NCI-H748 (cell line): ENCODE measurements around the gene ABHD8.

ENCODE experiments used
- DNase-seq: peaks from one replicate; lab custom pipeline; 2025; ENCODE audit not compliant: unreplicated experiment; lab: John Stamatoyannopoulos, UW

ABHD8 gene

DNA sequence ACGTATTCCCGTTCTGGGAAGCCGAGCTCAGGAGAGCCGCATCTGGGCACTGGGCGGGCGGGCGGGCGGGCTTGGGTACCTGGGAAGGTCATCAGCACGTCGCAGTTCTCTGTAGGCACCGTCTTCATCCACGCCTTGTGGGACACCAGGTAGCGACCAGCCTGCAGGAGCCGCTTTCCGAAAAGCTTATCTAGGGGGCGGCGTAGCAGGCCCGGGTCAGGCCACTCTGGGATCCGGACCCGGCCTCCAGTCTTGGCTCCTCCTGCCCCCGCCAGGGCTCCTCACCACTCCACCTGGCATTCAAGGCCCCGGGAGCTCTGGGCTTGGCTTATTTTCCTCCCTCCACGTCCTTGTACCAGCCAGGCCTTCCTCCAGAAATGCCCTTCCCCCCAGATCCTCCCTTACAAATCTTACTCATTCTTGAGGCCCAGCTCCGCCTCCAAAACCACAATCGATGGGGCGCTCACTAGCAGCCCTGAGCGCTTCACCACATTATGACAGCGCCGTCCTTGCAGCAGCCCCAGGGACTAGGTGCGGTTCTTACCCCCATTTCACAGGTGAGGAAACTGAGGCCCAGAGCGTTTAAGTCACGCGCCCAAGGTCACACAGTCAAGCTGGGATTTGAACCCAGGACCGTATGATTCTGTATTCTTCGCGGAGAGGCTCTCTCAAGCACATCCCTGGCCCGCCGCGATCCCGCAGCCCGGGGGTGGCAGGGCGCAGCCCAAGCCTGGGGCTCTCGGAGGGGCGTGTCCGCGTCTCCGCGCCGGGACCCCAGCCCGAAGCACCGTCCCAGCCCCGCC, 30.6 kb upstream of the ABHD8 start:
- no peak for DNase-seq

DNA sequence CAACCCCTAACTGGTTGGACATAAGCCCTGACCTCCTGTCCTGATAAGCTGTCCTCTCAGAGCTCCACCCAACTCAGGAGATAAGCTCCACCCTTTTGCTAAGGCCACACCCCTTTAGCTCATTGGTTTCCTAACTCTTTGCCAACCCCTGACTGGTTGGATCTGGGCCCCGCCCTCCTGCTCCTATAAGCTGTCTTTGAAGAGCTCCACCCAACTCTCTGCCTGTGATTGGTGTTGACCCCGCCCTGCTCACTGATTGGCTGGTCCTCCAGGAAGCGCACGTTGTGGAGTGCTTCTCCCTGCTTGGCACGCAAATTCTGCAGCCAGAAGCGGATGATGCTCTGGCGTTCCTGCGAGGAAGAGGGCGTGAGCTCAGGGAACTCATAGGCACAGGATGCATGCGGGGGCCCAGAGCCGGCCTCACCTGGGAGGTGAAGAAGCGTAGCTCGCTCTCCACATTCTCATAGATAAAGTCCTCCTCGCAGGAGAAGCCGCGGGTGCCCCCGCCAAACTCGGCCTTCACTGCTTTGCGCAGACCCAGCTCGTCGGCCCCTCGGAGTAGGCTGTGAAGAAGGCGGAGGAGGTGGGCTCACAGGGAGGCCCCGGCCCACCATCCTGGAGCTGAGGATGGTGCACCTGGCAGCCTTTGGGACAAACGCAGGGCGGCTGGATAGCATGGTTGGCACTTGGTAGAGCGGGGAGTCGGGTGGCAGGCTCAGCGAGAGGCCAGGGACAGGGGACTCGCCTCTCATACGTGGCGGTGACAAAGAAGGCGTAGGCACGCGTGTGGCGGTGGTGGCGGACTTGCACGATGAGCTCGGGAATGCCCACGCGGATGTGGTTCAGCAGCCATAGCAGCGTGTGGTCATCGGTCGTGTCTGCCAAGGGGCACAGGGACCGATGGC, 29.7 kb upstream of the ABHD8 start:
- peak; percentile 70 for DNase-seq

GRCh38 chr19:17332360-17332676, 29.1 kb upstream of the ABHD8 start:
- no peak for DNase-seq

GRCh38 chr19:17331045-17331558, 27.9 kb upstream of the ABHD8 start:
- DNase-seq = peak; percentile 18

DNA sequence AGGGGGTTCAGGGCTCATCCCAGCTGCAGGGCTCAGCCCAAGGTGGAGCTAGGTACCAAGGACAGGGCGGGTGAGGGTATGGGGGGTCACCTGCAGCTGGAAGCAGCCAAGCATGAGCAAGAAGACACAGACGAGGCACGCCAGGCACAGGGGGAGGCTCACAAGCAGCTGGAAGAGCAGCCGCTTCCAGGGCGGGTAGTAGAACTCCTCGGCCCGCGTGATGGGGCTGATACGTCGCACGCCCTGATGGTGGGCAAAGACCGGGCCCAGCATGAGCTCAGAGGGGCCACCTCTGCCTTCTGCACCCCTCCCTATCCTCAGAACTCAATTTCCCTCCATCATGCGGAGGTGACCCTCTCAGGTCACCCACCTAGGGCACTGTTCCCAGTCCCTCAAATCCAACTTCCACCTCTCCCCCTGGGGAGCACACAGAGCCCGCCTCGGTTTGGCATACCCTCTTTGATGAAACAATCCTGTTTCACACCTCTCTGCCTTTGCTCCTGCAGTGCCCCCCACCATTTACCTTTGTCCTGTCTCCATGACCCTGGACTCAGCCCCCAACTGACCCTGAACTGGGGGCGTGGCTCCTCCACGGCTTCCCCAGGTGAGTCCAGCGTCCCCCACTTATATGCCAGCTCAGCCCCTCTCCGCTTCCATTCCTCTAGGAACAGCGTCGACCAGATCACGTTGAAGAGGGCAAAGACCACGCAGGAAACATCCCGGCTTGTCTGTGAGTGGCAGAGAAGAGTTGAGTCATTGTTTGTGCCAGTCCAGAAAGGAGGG, 27.2 kb upstream of the ABHD8 start:
- no peak for DNase-seq

- no peak for DNase-seq
These were observed 26.4 kb upstream of the ABHD8 start for GRCh38 chr19:17329366-17330261.

DNA sequence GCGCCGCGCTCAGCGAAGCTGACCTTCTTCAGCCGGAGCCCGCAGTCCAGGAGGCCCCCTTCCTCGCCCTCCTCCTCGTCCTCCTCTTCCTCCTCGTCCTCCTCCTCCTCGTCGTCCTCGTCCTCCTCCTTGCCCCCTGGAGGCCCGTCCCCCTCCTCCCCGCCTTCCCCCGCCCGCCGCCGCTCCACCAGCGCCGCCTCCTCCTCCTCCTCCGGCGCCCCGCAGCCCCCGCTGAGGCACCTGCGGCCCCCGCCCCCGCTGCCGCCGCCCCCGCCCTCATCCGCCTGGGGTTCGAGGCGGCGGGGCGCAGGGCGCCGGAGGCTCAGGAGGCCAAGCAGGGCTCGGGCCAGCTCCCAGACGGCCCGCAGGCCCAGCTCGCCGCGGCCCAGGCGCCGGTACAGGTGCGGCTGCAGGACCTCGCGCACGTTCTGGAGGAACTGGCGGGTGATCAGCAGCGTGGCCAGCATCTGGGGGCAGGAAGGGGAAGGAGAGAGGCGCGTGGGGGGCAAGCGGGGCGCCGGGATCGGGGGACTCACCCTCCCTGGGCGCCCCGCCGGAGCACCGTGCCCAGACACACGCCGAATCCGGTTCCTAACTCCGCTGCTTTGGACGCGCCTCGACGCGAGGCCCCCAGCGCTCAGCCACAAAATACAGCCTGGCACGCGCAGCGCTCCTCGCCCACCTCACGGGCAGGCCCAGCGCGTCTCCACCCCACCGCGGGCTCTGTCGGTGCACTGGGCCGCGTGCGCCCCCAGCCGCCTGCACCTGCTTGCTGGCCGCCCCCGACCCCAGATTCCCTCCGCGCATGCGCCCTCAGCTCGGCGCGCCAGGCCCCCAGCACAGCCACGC, 25.5 kb upstream of the ABHD8 start:
- DNase-seq = no peak

GRCh38 chr19:17327654-17328516, 24.7 kb upstream of the ABHD8 start:
- DNase-seq = peak; percentile 1

DNA sequence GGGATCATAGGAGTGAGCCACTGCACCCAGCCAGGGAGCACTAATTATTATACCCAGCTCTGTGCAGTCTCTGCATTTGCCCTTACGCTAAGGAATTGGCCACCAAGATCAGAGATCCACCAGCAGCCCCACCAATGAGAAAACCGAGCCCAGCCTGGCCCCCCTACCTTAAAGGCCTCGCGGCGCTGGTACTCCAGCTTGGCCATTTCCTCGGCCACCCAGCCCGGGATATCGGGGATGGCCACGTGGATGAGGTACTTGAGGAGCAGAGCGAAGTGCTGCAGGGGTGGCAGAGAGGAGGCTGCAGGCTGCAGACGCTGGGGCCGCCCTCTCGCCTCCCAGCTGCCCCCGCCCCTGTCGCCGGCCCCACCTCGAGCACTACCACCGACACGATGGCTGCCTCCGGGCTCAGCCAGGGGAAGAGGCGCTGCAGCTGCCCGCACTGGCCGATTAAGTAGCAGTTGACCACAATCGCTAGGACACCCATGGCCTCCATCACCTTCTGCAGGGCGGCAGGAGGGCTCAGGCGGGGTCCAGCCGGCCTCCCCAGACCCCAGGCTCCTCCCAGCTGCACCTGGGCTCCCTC, 23.9 kb upstream of the ABHD8 start:
- no peak for DNase-seq

GRCh38 chr19:17326595-17326966, 23.4 kb upstream of the ABHD8 start:
- no peak for DNase-seq

GRCh38 chr19:17325881-17326594, 22.8 kb upstream of the ABHD8 start:
- no peak for DNase-seq

DNA sequence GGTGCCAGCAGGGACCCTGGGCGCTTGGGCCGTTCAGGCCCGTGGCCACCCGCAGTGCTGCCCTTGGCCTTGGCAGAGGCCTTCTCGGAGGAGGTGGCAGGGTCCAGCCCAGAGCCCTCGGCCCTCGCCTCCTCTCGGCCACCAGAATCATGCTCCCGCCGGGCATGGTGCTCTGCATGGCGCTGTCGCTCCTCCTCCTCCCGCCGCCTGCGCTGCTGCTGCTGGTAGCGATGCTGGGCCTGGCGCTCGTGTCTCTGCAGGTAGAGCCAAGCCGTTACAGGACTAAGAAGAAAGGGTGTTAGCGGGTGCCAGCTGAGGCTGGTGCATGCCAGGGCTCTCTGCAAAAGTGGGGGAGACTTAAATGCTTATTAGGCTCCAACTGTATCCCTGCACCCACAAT, 21.9 kb upstream of the ABHD8 start:
- no peak for DNase-seq

GRCh38 chr19:17324357-17325114, 21.3 kb upstream of the ABHD8 start:
- no peak for DNase-seq

GRCh38 chr19:17323964-17324332, 20.7 kb upstream of the ABHD8 start:
- DNase-seq = no peak

GRCh38 chr19:17323300-17323963, 20.2 kb upstream of the ABHD8 start:
- no peak for DNase-seq

GRCh38 chr19:17322854-17323253, 19.6 kb upstream of the ABHD8 start:
- no peak for DNase-seq
